ENCODE results near the gene SFN. TPM values are rescaled to one million over a fixed set of nuclear protein-coding genes. Genes with fewer than 3 reads are reported as not detected.

Gene SFN
- total and polyA plus RNA-seq, 2 of the 13 experiments (the other 11 are each of a cell fraction or from before 2014, with no cell fraction given): 4.3 to 5.6 TPM

GRCh38 chr1:26838474-26839338 lies 24.2 kb upstream of the SFN start (continued):
- TF ChIP-seq STAG1 (CRISPR knock-in tag; IDR thresholded peaks at IDR 0.05) (peak; percentile 22; the same call in 1 of the 2 replicates), ZNF724P (CRISPR knock-in tag; IDR thresholded peaks at IDR 0.05; ENCODE audit: borderline replicate concordance) (peak; percentile 30; the same call in 1 of the 2 replicates), ZFP41 (CRISPR knock-in tag; IDR thresholded peaks at IDR 0.05; ENCODE audit: borderline replicate concordance) (no peak; the same call in 1 of the 2 replicates), MAZ (IDR thresholded peaks at IDR 0.05; ENCODE audit: borderline replicate concordance, low read depth, low read length) (no peak), MAZ (CRISPR knock-in tag; IDR thresholded peaks at IDR 0.05; ENCODE audit: low read depth) (0 out of 2 replicates have a peak, but pooled peaks have one; percentile 41), ZNF772 (CRISPR knock-in tag; IDR thresholded peaks at IDR 0.05) (peak; percentile 77), RFX1 (IDR thresholded peaks at IDR 0.05) (no peak), ZNF512 (CRISPR knock-in tag; IDR thresholded peaks at IDR 0.05) (no peak), PATZ1 (CRISPR knock-in tag; IDR thresholded peaks at IDR 0.05) (peak; percentile 55; the same call in 1 of the 2 replicates), ZBTB7B (CRISPR knock-in tag; IDR thresholded peaks at IDR 0.05) (peak; percentile 75; the same call in 1 of the 2 replicates), ZNF746 (CRISPR knock-in tag; IDR thresholded peaks at IDR 0.05) (peak; percentile 68; the same call in 1 of the 2 replicates), HOXA3 (CRISPR knock-in tag; IDR thresholded peaks at IDR 0.05) (peak; percentile 82), SAP130 (CRISPR knock-in tag; IDR thresholded peaks at IDR 0.05; ENCODE audit: low read depth) (peak; percentile 83), CTCF (CRISPR knock-in tag; IDR thresholded peaks at IDR 0.05) (peak; percentile 37; the same call in 1 of the 2 replicates), MXD4 (CRISPR knock-in tag; IDR thresholded peaks at IDR 0.05) (peak; percentile 59; the same call in 1 of the 2 replicates), SRY (CRISPR knock-in tag; IDR thresholded peaks at IDR 0.05) (no peak), ZBTB44 (CRISPR knock-in tag; IDR thresholded peaks at IDR 0.05) (no peak), RFX3 (CRISPR knock-in tag; IDR thresholded peaks at IDR 0.05) (no peak), TEF (CRISPR knock-in tag; IDR thresholded peaks at IDR 0.05) (no peak), ZNF256 (CRISPR knock-in tag; conservative IDR thresholded peaks at IDR 0.05) (0 out of 2 replicates have a peak, but pooled peaks have one; percentile 14)

All from HepG2 (cell line).